ENCODE data around the gene DAGLA.

- TF ChIP-seq POLR2A (IDR thresholded peaks at IDR 0.05; ENCODE audit: low read depth, low read length) (no peak), POLR2AphosphoS5 (IDR thresholded peaks at IDR 0.05; ENCODE audit: low read depth, low read length) (no peak), TAF1 (IDR thresholded peaks at IDR 0.05; ENCODE audit: low read depth, low read length) (no peak)
These were observed 12.4 kb upstream of the DAGLA start for GRCh38 chr11:61667684-61668305.
